Right atrium auricular region (tissue), 2 donors: Measurements from ENCODE around the gene SCNM1. TPM values are rescaled to one million over a fixed set of nuclear protein-coding genes. Genes with fewer than 3 reads are reported as not detected.

ENCODE experiments used
- DNase-seq: peaks from one replicate; pipeline ENCODE4 v3.0.0-alpha.2; 2019; ENCODE audit warnings: low spot score
- H3K27ac ChIP-seq, 2 donors: fragments of 200-600 bp; sonication (generic); 1 replicate in 1 of 2; 2 replicates in 1 of 2; pipeline ENCODE4 v1.5.1; 2016 to 2019
- H3K27me3 ChIP-seq, 2 donors: fragments of 200-600 bp; sonication (generic); one replicate each; pipeline versions ENCODE4 v1.5.1 to v1.6.0; 2017 to 2019
- H3K36me3 ChIP-seq: fragments of 200-600 bp; sonication (generic); one replicate; pipeline ENCODE4 v1.5.1; 2016
- H3K4me1 ChIP-seq, 2 donors: fragments of 200-600 bp; sonication (generic); one replicate each; pipeline versions ENCODE4 v1.5.1 to v1.6.0; 2017 to 2019
- H3K4me3 ChIP-seq, 2 donors: fragments of 200-600 bp; sonication (generic); 1 replicate in 1 of 2; 2 replicates in 1 of 2; pipeline ENCODE4 v1.5.1; 2017 to 2019; ENCODE audit warnings: mild to moderate bottlenecking in 1 of 2, moderate library complexity in 1 of 2
- H3K9me3 ChIP-seq, 2 donors: fragments of 200-600 bp; sonication (generic); one replicate each; pipeline ENCODE4 v1.5.1; 2019
- total RNA-seq, 2 donors: library from RNA; depleted of rRNA; stranded (reverse); fragments of >200 nt; gene quantifications; one replicate each; pipeline ENCODE4 v1.1.0, GENCODE V29; 2016
- TF ChIP-seq, protein P1 (sequence below), 2 donors: fragments of 200-600 bp; sonication (generic); IDR thresholded peaks; one replicate each; pipeline ENCODE4 v1.5.1; 2019; ENCODE audit warnings: antibody characterized with exemption in 2 of 2

SCNM1 gene
- total RNA-seq, 2 donors from 2014 or later = 14.4 to 14.7 TPM

GRCh38 chr1:151137789-151138188 lies 28.2 kb upstream of the SCNM1 start:
- no peak overlapping the region for H3K4me3 ChIP-seq
- peaks cover 40% of the 10 kb centered on the region for H3K36me3 ChIP-seq
- H3K27ac ChIP-seq = no peak overlapping the region
- TF ChIP-seq, protein P1, sequence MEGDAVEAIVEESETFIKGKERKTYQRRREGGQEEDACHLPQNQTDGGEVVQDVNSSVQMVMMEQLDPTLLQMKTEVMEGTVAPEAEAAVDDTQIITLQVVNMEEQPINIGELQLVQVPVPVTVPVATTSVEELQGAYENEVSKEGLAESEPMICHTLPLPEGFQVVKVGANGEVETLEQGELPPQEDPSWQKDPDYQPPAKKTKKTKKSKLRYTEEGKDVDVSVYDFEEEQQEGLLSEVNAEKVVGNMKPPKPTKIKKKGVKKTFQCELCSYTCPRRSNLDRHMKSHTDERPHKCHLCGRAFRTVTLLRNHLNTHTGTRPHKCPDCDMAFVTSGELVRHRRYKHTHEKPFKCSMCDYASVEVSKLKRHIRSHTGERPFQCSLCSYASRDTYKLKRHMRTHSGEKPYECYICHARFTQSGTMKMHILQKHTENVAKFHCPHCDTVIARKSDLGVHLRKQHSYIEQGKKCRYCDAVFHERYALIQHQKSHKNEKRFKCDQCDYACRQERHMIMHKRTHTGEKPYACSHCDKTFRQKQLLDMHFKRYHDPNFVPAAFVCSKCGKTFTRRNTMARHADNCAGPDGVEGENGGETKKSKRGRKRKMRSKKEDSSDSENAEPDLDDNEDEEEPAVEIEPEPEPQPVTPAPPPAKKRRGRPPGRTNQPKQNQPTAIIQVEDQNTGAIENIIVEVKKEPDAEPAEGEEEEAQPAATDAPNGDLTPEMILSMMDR (IDR thresholded peaks at IDR 0.05) = no peak
- H3K27me3 ChIP-seq = no peaks in the 10 kb centered on the region
- H3K4me1 ChIP-seq = peaks cover 0 to 9% of the 10 kb centered on the region in 2 donors
- no peaks in the 10 kb centered on the region for H3K9me3 ChIP-seq
- no peak for DNase-seq

- Histone ChIP-seq H3K27ac (peak overlapping the region; percentile 88 to 92), H3K9me3 (no peaks in the 10 kb centered on the region), H3K27me3 (no peaks in the 10 kb centered on the region), H3K4me1 (peaks cover 0 to 47% of the 10 kb centered on the region in 2 donors), H3K36me3 (peaks cover 19% of the 10 kb centered on the region), H3K4me3 (peak overlapping the region in 1 of 2 donors; percentile 11)
- no peak for DNase-seq
- TF ChIP-seq, protein P1 (IDR thresholded peaks at IDR 0.05) = no peak
These were observed 23.4 kb upstream of the SCNM1 start for GRCh38 chr1:151142411-151143056.

GRCh38 chr1:151143057-151143435 lies 22.9 kb upstream of the SCNM1 start:
- peak overlapping the region in 1 of 2 donors; percentile 11 for H3K4me3 ChIP-seq
- TF ChIP-seq, protein P1 (IDR thresholded peaks at IDR 0.05) = no peak
- H3K9me3 ChIP-seq = no peaks in the 10 kb centered on the region
- peak overlapping the region; percentile 88 to 92 for H3K27ac ChIP-seq
- H3K36me3 ChIP-seq = peaks cover 14% of the 10 kb centered on the region
- peaks cover 0 to 50% of the 10 kb centered on the region in 2 donors for H3K4me1 ChIP-seq
- no peak for DNase-seq
- H3K27me3 ChIP-seq = no peaks in the 10 kb centered on the region

GRCh38 chr1:151143986-151144385 lies 22.0 kb upstream of the SCNM1 start:
- H3K4me3 ChIP-seq = no peak overlapping the region
- H3K4me1 ChIP-seq = peaks cover 0 to 50% of the 10 kb centered on the region in 2 donors
- H3K27me3 ChIP-seq = no peaks in the 10 kb centered on the region
- no peaks in the 10 kb centered on the region for H3K9me3 ChIP-seq
- H3K27ac ChIP-seq = peak overlapping the region; percentile 88 to 92
- TF ChIP-seq, protein P1 (IDR thresholded peaks at IDR 0.05) = no peak
- no peak for DNase-seq
- H3K36me3 ChIP-seq = peaks cover 11% of the 10 kb centered on the region

- no peak for DNase-seq
- H3K27me3 ChIP-seq = no peaks in the 10 kb centered on the region
- H3K4me1 ChIP-seq = peaks cover 0 to 50% of the 10 kb centered on the region in 2 donors
- H3K9me3 ChIP-seq = no peaks in the 10 kb centered on the region
- H3K36me3 ChIP-seq = peaks cover 5% of the 10 kb centered on the region
- TF ChIP-seq, protein P1 (IDR thresholded peaks at IDR 0.05) = no peak
- H3K27ac ChIP-seq = peak overlapping the region; percentile 88 to 92
- H3K4me3 ChIP-seq = peak overlapping the region; percentile 81 to 93
These were observed 21.3 kb upstream of the SCNM1 start for GRCh38 chr1:151144474-151145303.
